Measurements from ENCODE around the gene SMOC2. TPM values are rescaled to one million over a fixed set of nuclear protein-coding genes. Genes with fewer than 3 reads are reported as not detected.

SMOC2 gene
- total and polyA plus RNA-seq, 7 donors = 12.3 to 90.3 (median 22.8) TPM

GRCh38 chr6:168713839-168714238 is 272.9 kb downstream of the SMOC2 start:
- TF ChIP-seq CTCF (IDR thresholded peaks at IDR 0.05) = no peak
- WGBS, 3 donors = 68 to 75% (median 74%) methylated on average over 3 of the region's 3 CpGs
- no peaks in the 10 kb centered on the region for H3K9me3 ChIP-seq
- DNase-seq (no peak), ATAC-seq (no peak)
- intact Hi-C loops (cut with DNase I) = no loop called here
- H3K36me3 ChIP-seq (ENCODE audit: insufficient read depth in 1 of 2, low read depth in 1 of 2) = no peaks in the 10 kb centered on the region
- no peaks in the 10 kb centered on the region for H3K4me1 ChIP-seq
- no peak overlapping the region for H3K4me3 ChIP-seq
- H3K27ac ChIP-seq = no peak overlapping the region
- peaks cover 0 to 8% (median 0%) of the 10 kb centered on the region in 3 donors for H3K27me3 ChIP-seq (ENCODE audit: insufficient read depth in 3 of 3, low read length in 2 of 3)

- Histone ChIP-seq H3K27ac (no peak overlapping the region), H3K4me1 (no peaks in the 10 kb centered on the region), H3K9me3 (no peaks in the 10 kb centered on the region), H3K4me3 (no peak overlapping the region), H3K27me3 (ENCODE audit: insufficient read depth in 3 of 3, low read length in 2 of 3) (peaks cover 0 to 6% (median 0%) of the 10 kb centered on the region in 3 donors), H3K36me3 (ENCODE audit: insufficient read depth in 1 of 2, low read depth in 1 of 2) (no peaks in the 10 kb centered on the region)
- no peak for TF ChIP-seq CTCF (IDR thresholded peaks at IDR 0.05)
- intact Hi-C loops (cut with DNase I) = no loop called here
- ATAC-seq (no peak), DNase-seq (no peak)
- 96 to 97% (median 96%) methylated on average over 4 of the region's 4 CpGs for WGBS, 3 donors
Measured at GRCh38 chr6:168714547-168715260, 273.7 kb downstream of the SMOC2 start.

- DNase-seq = no peak
- no peak for TF ChIP-seq CTCF (IDR thresholded peaks at IDR 0.05)
- ATAC-seq = no peak
- Histone ChIP-seq H3K27me3 (ENCODE audit: insufficient read depth in 3 of 3, low read length in 2 of 3) (peaks cover 0 to 8% (median 0%) of the 10 kb centered on the region in 3 donors), H3K4me3 (no peak overlapping the region), H3K4me1 (no peaks in the 10 kb centered on the region), H3K9me3 (no peaks in the 10 kb centered on the region), H3K36me3 (ENCODE audit: insufficient read depth in 1 of 2, low read depth in 1 of 2) (no peaks in the 10 kb centered on the region), H3K27ac (no peak overlapping the region)
- intact Hi-C loops (cut with DNase I) = no loop called here
- 42 to 51% (median 50%) methylated on average over 11 of the region's 11 CpGs for WGBS, 3 donors
Measured at GRCh38 chr6:168715643-168716481, 274.9 kb downstream of the SMOC2 start.

GRCh38 chr6:168716581-168716980 is 275.6 kb downstream of the SMOC2 start:
- Histone ChIP-seq H3K4me1 (no peaks in the 10 kb centered on the region), H3K36me3 (ENCODE audit: insufficient read depth in 1 of 2, low read depth in 1 of 2) (no peaks in the 10 kb centered on the region), H3K27ac (no peak overlapping the region), H3K4me3 (no peak overlapping the region), H3K27me3 (ENCODE audit: insufficient read depth in 3 of 3, low read length in 2 of 3) (peaks cover 0 to 8% (median 0%) of the 10 kb centered on the region in 3 donors), H3K9me3 (no peaks in the 10 kb centered on the region)
- intact Hi-C loops (cut with DNase I) = no loop called here
- 73 to 86% (median 74%) methylated on average over 7 of the region's 7 CpGs for WGBS, 3 donors
- DNase-seq (no peak), ATAC-seq (no peak)
- TF ChIP-seq CTCF (IDR thresholded peaks at IDR 0.05) = no peak

Measured in psoas muscle (tissue), 8 donors.